ENCODE measurements around the gene NTM. TPM values are rescaled to one million over a fixed set of nuclear protein-coding genes. Genes with fewer than 3 reads are reported as not detected.

NTM gene
- total RNA-seq, 4 donors from 2014 or later: 3.6 to 11.8 (median 7.8) TPM

DNA sequence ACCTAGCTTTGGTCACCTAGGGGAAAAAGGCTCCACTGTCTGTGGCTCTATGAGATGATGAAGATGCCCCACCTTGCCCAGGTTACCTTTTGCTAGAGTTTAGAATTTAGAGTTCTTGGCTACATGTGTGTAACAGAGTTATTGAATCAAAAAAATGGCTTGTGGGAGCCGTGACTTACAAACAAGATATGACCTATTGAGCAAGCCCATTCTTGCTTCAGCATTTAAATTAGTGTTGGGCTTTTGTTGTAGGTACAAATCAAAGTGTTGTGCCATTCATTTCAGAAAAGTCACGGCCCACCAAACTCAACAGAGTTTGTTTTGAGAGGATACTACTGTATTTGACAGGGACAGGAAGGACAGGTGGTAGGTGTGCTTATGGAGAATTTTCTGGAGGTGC lies 768.8 kb downstream of the NTM start:
- Histone ChIP-seq H3K36me3 (no peaks in the 10 kb centered on the region), H3K4me1 (no peaks in the 10 kb centered on the region), H3K27ac (no peak overlapping the region), H3K27me3 (no peaks in the 10 kb centered on the region), H3K9me3 (no peaks in the 10 kb centered on the region), H3K4me3 (no peak overlapping the region)
- TF ChIP-seq, protein P1, sequence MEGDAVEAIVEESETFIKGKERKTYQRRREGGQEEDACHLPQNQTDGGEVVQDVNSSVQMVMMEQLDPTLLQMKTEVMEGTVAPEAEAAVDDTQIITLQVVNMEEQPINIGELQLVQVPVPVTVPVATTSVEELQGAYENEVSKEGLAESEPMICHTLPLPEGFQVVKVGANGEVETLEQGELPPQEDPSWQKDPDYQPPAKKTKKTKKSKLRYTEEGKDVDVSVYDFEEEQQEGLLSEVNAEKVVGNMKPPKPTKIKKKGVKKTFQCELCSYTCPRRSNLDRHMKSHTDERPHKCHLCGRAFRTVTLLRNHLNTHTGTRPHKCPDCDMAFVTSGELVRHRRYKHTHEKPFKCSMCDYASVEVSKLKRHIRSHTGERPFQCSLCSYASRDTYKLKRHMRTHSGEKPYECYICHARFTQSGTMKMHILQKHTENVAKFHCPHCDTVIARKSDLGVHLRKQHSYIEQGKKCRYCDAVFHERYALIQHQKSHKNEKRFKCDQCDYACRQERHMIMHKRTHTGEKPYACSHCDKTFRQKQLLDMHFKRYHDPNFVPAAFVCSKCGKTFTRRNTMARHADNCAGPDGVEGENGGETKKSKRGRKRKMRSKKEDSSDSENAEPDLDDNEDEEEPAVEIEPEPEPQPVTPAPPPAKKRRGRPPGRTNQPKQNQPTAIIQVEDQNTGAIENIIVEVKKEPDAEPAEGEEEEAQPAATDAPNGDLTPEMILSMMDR (IDR thresholded peaks at IDR 0.05): no peak
- TF ChIP-seq POLR2AphosphoS5 (IDR thresholded peaks at IDR 0.05) (no peak), POLR2A (IDR thresholded peaks at IDR 0.05) (no peak), EP300 (IDR thresholded peaks at IDR 0.05) (no peak)
- 83 to 90% methylated on average over 1 to 2 of the region's 2 CpGs for WGBS, 2 donors (ENCODE audit: low coverage in 1 of 2)
- ATAC-seq: no peak

DNA sequence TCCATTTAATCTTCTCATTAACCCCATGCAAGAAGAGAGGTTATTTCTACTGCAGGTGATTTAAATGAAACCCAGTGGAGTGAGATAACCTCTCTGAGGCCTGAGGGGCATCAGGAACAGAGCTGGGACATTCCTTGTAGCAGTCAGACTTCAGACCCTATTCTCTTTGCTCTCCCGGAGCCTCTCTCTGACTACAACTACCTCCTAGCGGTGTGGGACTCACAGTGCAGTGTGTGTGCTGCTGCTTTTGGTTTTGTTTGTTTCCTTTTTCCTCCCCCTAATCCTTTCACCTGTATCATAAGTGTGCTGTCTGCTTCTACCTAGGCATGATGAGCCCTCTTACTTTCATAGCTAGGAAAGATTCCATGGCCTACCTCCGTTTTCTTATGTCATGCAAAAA lies 769.6 kb downstream of the NTM start:
- Histone ChIP-seq H3K9me3 (no peaks in the 10 kb centered on the region), H3K27ac (no peak overlapping the region), H3K4me3 (no peak overlapping the region), H3K36me3 (no peaks in the 10 kb centered on the region), H3K4me1 (no peaks in the 10 kb centered on the region), H3K27me3 (no peaks in the 10 kb centered on the region)
- no peak for TF ChIP-seq POLR2AphosphoS5 (IDR thresholded peaks at IDR 0.05)
- TF ChIP-seq, protein P1 (IDR thresholded peaks at IDR 0.05): no peak
- no peak for ATAC-seq
- WGBS, 2 donors (ENCODE audit: low coverage in 1 of 2): 86 to 97% methylated on average over 2 to 3 of the region's 3 CpGs

- H3K9me3 ChIP-seq: no peaks in the 10 kb centered on the region
- ATAC-seq: no peak
Measured at GRCh38 chr11:132142121-132142520, 771.7 kb downstream of the NTM start.

DNA sequence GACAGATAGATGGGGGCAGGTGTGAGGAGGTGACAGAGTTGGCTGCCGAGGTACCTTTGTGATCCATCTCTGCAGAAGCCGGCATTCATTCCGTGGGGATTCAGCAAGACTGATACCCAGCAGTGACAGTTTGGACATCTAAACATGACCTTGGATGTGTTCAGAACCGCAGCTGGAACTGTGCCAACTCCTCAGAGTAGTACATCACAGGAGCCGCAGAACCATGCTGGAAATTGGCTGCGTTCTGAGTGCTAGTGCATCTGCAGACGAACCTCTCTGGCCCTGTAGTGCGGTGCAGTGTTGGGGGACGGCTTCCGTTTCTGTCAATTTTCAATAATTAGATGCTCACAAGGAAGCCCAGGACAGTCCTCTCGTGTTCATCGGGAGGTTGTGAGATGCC lies 772.1 kb downstream of the NTM start:
- H3K36me3 ChIP-seq: no peaks in the 10 kb centered on the region
- ATAC-seq: no peak
- no peaks in the 10 kb centered on the region for H3K4me1 ChIP-seq
- H3K9me3 ChIP-seq: no peaks in the 10 kb centered on the region
- no peaks in the 10 kb centered on the region for H3K27me3 ChIP-seq
- no peak overlapping the region for H3K4me3 ChIP-seq
- TF ChIP-seq EP300 (IDR thresholded peaks at IDR 0.05) (no peak), POLR2AphosphoS5 (IDR thresholded peaks at IDR 0.05) (no peak), POLR2A (IDR thresholded peaks at IDR 0.05) (no peak)
- TF ChIP-seq, protein P1 (IDR thresholded peaks at IDR 0.05): no peak
- 74 to 100% methylated on average over 4 to 10 of the region's 12 CpGs for WGBS, 2 donors (ENCODE audit: low coverage in 1 of 2)
- H3K27ac ChIP-seq: no peak overlapping the region

More at GRCh38 chr11:132142121-132142520, 771.7 kb downstream of the NTM start:
- 83 to 90% methylated on average over 8 to 9 of the region's 9 CpGs for WGBS, 2 donors (ENCODE audit: low coverage in 1 of 2)
- H3K27ac ChIP-seq: no peak overlapping the region
- H3K4me3 ChIP-seq: no peak overlapping the region
- no peaks in the 10 kb centered on the region for H3K27me3 ChIP-seq
- no peaks in the 10 kb centered on the region for H3K36me3 ChIP-seq
- H3K4me1 ChIP-seq: no peaks in the 10 kb centered on the region
- no peak for TF ChIP-seq POLR2A (IDR thresholded peaks at IDR 0.05)
- TF ChIP-seq, protein P1 (IDR thresholded peaks at IDR 0.05): no peak
- TF ChIP-seq EP300 (IDR thresholded peaks at IDR 0.05): no peak
- no peak for TF ChIP-seq POLR2AphosphoS5 (IDR thresholded peaks at IDR 0.05)

- ATAC-seq: no peak
- Histone ChIP-seq H3K27ac (no peak overlapping the region), H3K4me1 (no peaks in the 10 kb centered on the region), H3K27me3 (no peaks in the 10 kb centered on the region), H3K9me3 (no peaks in the 10 kb centered on the region), H3K4me3 (no peak overlapping the region), H3K36me3 (no peaks in the 10 kb centered on the region)
- 87 to 88% methylated on average over 6 to 7 of the region's 7 CpGs for WGBS, 2 donors (ENCODE audit: low coverage in 1 of 2)
- TF ChIP-seq, protein P1 (IDR thresholded peaks at IDR 0.05): no peak
- no peak for TF ChIP-seq POLR2AphosphoS5 (IDR thresholded peaks at IDR 0.05)
- no peak for TF ChIP-seq POLR2A (IDR thresholded peaks at IDR 0.05)
- no peak for TF ChIP-seq EP300 (IDR thresholded peaks at IDR 0.05)
Measured at GRCh38 chr11:132147464-132147863, 777.0 kb downstream of the NTM start.
